Retinal pigment epithelial cell (primary cell): ENCODE measurements around the gene CEACAM1.

Experiments
- DNase-seq: peaks from one replicate; pipeline ENCODE4 v3.0.0-alpha.2; 2010; ENCODE audit warnings: low read depth
- H3K4me3 ChIP-seq: 2 replicates; pipeline ENCODE4 v1.5.1; 2011; ENCODE audit warnings: mild to moderate bottlenecking, low read length, control low read depth, moderate library complexity
- TF ChIP-seq, protein P1 (sequence below): conservative IDR thresholded peaks from 2 replicates; pipeline ENCODE4 v1.5.1; 2011; ENCODE audit warnings: low read depth, low read length, control low read depth, inconsistent platforms

Gene CEACAM1

DNA sequence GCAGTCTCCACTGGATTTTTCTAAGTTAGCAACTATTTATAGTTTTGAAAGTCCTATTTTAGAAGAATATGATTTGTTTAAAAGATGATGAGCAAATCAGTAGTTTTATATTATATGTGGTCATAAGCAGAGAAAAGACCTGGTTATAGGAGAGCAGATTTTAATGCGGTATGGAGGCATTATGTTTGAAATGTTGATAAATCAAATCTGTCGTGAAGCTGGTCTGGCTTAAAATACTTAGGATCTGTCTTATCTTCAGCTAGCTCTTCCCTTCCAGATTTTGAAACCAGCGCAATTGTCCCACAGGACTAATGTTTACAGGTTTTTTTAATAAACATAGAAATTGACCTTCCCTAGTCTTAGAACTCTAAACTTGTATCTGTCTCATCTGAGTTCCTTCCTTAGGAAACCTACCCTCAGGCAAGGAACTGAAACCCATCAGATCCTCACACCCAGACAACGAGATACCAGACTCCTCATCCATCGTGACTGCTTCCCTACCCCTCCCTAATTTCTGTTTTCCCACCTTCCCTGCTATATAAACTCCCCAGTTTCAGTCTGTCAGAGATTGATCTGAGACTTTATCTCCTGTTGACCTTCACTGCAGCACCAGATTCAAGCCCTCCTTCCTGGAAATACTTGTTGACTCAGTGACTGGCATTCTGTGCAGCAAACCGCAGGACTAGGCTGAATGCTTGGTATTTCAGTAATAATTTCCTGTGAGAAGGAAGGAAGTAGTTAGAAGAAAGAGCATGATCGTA is 47.8 kb downstream of the CEACAM1 start:
- no peak for DNase-seq
- TF ChIP-seq, protein P1, sequence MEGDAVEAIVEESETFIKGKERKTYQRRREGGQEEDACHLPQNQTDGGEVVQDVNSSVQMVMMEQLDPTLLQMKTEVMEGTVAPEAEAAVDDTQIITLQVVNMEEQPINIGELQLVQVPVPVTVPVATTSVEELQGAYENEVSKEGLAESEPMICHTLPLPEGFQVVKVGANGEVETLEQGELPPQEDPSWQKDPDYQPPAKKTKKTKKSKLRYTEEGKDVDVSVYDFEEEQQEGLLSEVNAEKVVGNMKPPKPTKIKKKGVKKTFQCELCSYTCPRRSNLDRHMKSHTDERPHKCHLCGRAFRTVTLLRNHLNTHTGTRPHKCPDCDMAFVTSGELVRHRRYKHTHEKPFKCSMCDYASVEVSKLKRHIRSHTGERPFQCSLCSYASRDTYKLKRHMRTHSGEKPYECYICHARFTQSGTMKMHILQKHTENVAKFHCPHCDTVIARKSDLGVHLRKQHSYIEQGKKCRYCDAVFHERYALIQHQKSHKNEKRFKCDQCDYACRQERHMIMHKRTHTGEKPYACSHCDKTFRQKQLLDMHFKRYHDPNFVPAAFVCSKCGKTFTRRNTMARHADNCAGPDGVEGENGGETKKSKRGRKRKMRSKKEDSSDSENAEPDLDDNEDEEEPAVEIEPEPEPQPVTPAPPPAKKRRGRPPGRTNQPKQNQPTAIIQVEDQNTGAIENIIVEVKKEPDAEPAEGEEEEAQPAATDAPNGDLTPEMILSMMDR = no peak
- H3K4me3 ChIP-seq = no peak overlapping the region

DNA sequence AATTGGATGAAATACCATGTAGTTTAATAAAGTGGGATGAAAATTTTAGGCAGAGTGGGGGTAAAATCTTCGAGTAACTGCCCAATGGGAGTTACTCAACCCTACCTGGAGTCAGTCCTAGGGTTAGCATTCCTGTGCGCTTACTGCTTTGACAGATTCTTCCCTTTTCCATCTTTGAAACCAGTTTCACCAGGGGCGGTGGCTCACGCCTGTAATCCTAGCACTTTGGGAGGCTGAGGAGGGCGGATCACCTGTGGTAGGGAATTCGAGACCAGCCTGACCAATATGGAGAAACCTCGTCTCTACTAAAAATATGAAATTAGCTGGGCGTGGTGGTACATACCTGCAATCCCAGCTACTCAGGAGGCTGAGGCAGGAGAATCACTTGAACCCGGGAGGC is 48.5 kb downstream of the CEACAM1 start:
- TF ChIP-seq, protein P1 = no peak
- H3K4me3 ChIP-seq = no peak overlapping the region
- DNase-seq = no peak

DNA sequence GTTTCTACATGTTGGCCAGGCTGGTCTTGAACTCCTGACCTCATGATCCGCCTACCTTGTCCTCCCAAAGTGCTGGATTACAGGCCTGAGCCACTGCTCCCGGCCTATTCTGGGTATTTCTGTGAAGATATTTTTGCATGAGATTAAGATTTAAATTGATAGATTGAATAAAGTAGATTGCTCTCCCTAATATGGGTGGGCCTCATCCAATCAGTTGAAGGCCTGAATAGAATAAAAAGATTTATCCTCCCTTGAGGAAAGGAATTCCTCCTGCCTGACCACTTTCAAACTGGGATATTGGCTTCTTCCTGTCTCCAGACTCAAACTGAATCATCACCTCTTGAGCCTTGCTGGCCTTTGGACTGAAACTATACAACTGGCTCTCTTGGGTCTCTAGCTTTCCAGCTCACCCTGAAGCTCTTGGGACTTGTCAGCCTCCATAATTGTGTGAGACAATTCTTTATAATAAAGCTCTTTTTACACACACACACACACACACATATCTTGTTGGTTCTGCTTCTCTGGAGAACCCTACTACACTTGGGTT is 49.4 kb downstream of the CEACAM1 start:
- TF ChIP-seq, protein P1 = no peak
- no peak for DNase-seq
- H3K4me3 ChIP-seq = no peak overlapping the region

DNA sequence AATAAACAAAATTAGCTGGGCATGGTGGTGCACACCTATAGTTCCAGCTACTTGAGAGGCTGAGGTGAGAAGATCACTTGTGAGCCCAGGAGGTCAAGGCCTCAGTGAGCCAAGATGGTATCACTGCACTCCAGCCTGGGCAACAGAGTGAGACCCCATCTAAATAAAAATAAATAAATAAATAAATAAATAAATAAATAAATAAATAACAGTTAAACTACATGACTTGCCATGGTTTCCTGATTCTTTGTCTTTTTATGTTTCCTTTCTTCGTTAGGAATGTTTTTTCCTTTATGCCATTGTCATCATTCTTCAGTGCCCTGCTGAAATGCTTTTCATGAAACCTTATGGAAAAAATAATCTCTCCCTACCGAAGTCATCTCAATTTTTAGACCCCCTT is 50.3 kb downstream of the CEACAM1 start:
- no peak overlapping the region for H3K4me3 ChIP-seq
- no peak for DNase-seq
- TF ChIP-seq, protein P1 = no peak

DNA sequence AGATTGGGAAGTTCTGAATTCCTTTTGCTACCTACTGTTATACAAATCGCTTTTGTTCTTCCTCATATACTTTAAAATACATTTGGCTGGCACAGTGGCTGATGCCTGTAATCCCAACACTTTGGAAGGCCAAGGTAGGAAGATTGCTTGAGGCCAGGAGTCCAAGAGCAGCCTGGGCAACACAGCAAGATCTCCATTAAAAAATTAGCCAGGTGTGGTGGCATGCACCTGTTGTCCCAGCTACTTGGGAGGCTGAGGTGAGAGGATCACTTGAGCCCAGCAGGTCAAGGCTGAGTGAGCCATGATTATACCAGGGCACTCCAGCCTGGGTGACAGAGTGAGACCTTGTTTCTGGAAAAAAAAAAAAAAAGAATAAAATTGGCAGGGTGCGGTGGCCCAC is 51.2 kb downstream of the CEACAM1 start:
- DNase-seq = no peak
- H3K4me3 ChIP-seq = no peak overlapping the region
- TF ChIP-seq, protein P1 = no peak

DNA sequence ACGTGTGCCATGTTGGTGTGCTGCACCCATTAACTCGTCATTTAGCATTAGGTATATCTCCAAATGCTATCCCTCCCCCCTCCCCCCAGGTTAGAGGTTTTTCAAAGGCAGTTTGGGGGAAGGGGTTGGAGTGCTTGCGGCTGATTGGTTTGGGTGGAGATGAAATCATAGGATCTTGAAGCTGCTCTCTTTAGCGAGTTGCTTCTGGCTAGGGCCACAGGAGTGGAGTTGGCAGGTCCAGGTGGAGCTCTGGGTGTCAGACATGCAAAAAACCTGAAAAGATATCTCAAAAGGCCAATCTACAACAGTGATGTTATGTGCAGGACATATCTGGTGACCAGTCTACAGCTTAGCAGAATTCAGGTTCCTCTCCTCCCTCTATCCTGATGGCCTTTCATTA is 52.9 kb downstream of the CEACAM1 start:
- DNase-seq = no peak
- H3K4me3 ChIP-seq = no peak overlapping the region
- TF ChIP-seq, protein P1 = no peak

DNA sequence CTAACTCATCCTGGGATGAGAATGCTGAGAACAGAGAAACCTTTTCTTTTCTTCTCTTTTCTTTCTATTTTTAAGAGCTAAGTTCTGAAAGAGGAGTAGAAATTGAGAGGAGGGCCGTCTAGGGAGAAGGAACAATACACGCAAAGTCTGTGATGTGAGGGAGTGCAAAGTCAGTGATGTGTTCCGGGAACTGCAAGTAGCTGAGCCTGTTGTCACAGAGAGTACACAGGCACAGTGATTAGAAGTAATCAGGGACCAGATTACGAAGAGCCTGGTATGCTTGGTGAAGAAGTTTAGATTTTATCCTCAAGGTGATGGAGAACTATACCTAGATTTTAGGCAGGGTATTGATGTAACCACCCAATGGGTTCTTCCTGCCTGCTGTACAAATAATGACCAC is 53.5 kb downstream of the CEACAM1 start:
- DNase-seq = no peak
- TF ChIP-seq, protein P1 = no peak
- H3K4me3 ChIP-seq = no peak overlapping the region
